ENCODE results near the gene CDC5L. TPM values are rescaled to one million over a fixed set of nuclear protein-coding genes. Genes with fewer than 3 reads are reported as not detected.

Gene CDC5L
- total RNA-seq, 1 donor from 2014 or later, result 28.1 TPM

- H3K9me3 Mint-ChIP-seq, result no peaks in the 10 kb centered on the region
- no peaks in the 10 kb centered on the region for H3K36me3 Mint-ChIP-seq (ENCODE audit: low read depth)
- H3K27me3 Mint-ChIP-seq (ENCODE audit: insufficient read depth), result peaks cover 12% of the 10 kb centered on the region
- no peaks in the 10 kb centered on the region for H3K4me1 Mint-ChIP-seq (ENCODE audit: low read depth)
- H3K4me3 Mint-ChIP-seq, result no peak overlapping the region
- intact Hi-C loops (cut with micrococcal nuclease), result loop anchor here (5.0 kb wide), 2 partner anchors 174 to 939 kb away; no protein-coding TSS in a partner anchor
- DNase-seq (ENCODE audit: low spot score), result no peak
- no peak overlapping the region for H3K27ac Mint-ChIP-seq
These were observed 90.7 kb downstream of the CDC5L start for GRCh38 chr6:44478158-44478557.

GRCh38 chr6:44478591-44479254 lies 91.2 kb downstream of the CDC5L start:
- intact Hi-C loops (cut with micrococcal nuclease), result loop anchor here (5.0 kb wide), 2 partner anchors 174 to 939 kb away; no protein-coding TSS in a partner anchor
- no peak overlapping the region for H3K4me3 Mint-ChIP-seq
- no peak for DNase-seq (ENCODE audit: low spot score)
- no peaks in the 10 kb centered on the region for H3K36me3 Mint-ChIP-seq (ENCODE audit: low read depth)
- peaks cover 15% of the 10 kb centered on the region for H3K27me3 Mint-ChIP-seq (ENCODE audit: insufficient read depth)
- no peaks in the 10 kb centered on the region for H3K9me3 Mint-ChIP-seq
- H3K4me1 Mint-ChIP-seq (ENCODE audit: low read depth), result no peaks in the 10 kb centered on the region
- H3K27ac Mint-ChIP-seq, result no peak overlapping the region

GRCh38 chr6:44480097-44480541 lies 92.6 kb downstream of the CDC5L start:
- Mint-ChIP-seq H3K27ac (no peak overlapping the region), H3K27me3 (ENCODE audit: insufficient read depth) (peaks cover 15% of the 10 kb centered on the region), H3K36me3 (ENCODE audit: low read depth) (no peaks in the 10 kb centered on the region), H3K4me3 (no peak overlapping the region), H3K9me3 (no peaks in the 10 kb centered on the region), H3K4me1 (ENCODE audit: low read depth) (no peaks in the 10 kb centered on the region)
- no peak for DNase-seq (ENCODE audit: low spot score)
- intact Hi-C loops (cut with micrococcal nuclease), result no loop called here

GRCh38 chr6:44481056-44481455 lies 93.5 kb downstream of the CDC5L start:
- Mint-ChIP-seq H3K9me3 (no peaks in the 10 kb centered on the region), H3K36me3 (ENCODE audit: low read depth) (no peaks in the 10 kb centered on the region), H3K27ac (no peak overlapping the region), H3K4me1 (ENCODE audit: low read depth) (no peaks in the 10 kb centered on the region), H3K4me3 (no peak overlapping the region), H3K27me3 (ENCODE audit: insufficient read depth) (peaks cover 15% of the 10 kb centered on the region)
- intact Hi-C loops (cut with micrococcal nuclease), result no loop called here
- no peak for DNase-seq (ENCODE audit: low spot score)

- Mint-ChIP-seq H3K4me3 (no peak overlapping the region), H3K9me3 (no peaks in the 10 kb centered on the region), H3K36me3 (ENCODE audit: low read depth) (no peaks in the 10 kb centered on the region), H3K27me3 (ENCODE audit: insufficient read depth) (peaks cover 15% of the 10 kb centered on the region), H3K27ac (no peak overlapping the region), H3K4me1 (ENCODE audit: low read depth) (no peaks in the 10 kb centered on the region)
- intact Hi-C loops (cut with micrococcal nuclease), result no loop called here
- no peak for DNase-seq (ENCODE audit: low spot score)
These were observed 94.3 kb downstream of the CDC5L start for GRCh38 chr6:44481760-44482159.

- no peak overlapping the region for H3K27ac Mint-ChIP-seq
- no peaks in the 10 kb centered on the region for H3K9me3 Mint-ChIP-seq
- peaks cover 12% of the 10 kb centered on the region for H3K27me3 Mint-ChIP-seq (ENCODE audit: insufficient read depth)
- intact Hi-C loops (cut with micrococcal nuclease), result no loop called here
- DNase-seq (ENCODE audit: low spot score), result no peak
- H3K4me1 Mint-ChIP-seq (ENCODE audit: low read depth), result no peaks in the 10 kb centered on the region
- H3K36me3 Mint-ChIP-seq (ENCODE audit: low read depth), result no peaks in the 10 kb centered on the region
- H3K4me3 Mint-ChIP-seq, result no peak overlapping the region
These were observed 98.3 kb downstream of the CDC5L start for GRCh38 chr6:44485601-44486401.

GRCh38 chr6:44487002-44487401 lies 99.5 kb downstream of the CDC5L start:
- intact Hi-C loops (cut with micrococcal nuclease), result no loop called here
- Mint-ChIP-seq H3K9me3 (no peaks in the 10 kb centered on the region), H3K4me3 (no peak overlapping the region), H3K4me1 (ENCODE audit: low read depth) (no peaks in the 10 kb centered on the region), H3K27me3 (ENCODE audit: insufficient read depth) (peaks cover 11% of the 10 kb centered on the region), H3K36me3 (ENCODE audit: low read depth) (no peaks in the 10 kb centered on the region), H3K27ac (no peak overlapping the region)
- DNase-seq (ENCODE audit: low spot score), result no peak

- DNase-seq (ENCODE audit: low spot score), result no peak
These were observed 100.1 kb downstream of the CDC5L start for GRCh38 chr6:44487586-44487985.

GRCh38 chr6:44489910-44490604 lies 102.6 kb downstream of the CDC5L start:
- Mint-ChIP-seq H3K4me1 (ENCODE audit: low read depth) (no peaks in the 10 kb centered on the region), H3K27ac (no peak overlapping the region), H3K27me3 (ENCODE audit: insufficient read depth) (peaks cover 9% of the 10 kb centered on the region), H3K9me3 (no peaks in the 10 kb centered on the region), H3K4me3 (no peak overlapping the region), H3K36me3 (ENCODE audit: low read depth) (no peaks in the 10 kb centered on the region)
- intact Hi-C loops (cut with micrococcal nuclease), result no loop called here
- DNase-seq (ENCODE audit: low spot score), result no peak

More at GRCh38 chr6:44487586-44487985, 100.1 kb downstream of the CDC5L start:
- Mint-ChIP-seq H3K4me3 (no peak overlapping the region), H3K27me3 (ENCODE audit: insufficient read depth) (peaks cover 11% of the 10 kb centered on the region), H3K27ac (no peak overlapping the region), H3K9me3 (no peaks in the 10 kb centered on the region), H3K36me3 (ENCODE audit: low read depth) (no peaks in the 10 kb centered on the region), H3K4me1 (ENCODE audit: low read depth) (no peaks in the 10 kb centered on the region)
- intact Hi-C loops (cut with micrococcal nuclease), result no loop called here

- no peaks in the 10 kb centered on the region for H3K36me3 Mint-ChIP-seq (ENCODE audit: low read depth)
These were observed 105.6 kb downstream of the CDC5L start for GRCh38 chr6:44493132-44493531.

GRCh38 chr6:44493593-44493992 lies 106.1 kb downstream of the CDC5L start:
- H3K4me1 Mint-ChIP-seq (ENCODE audit: low read depth), result no peaks in the 10 kb centered on the region
- no peak overlapping the region for H3K27ac Mint-ChIP-seq
- intact Hi-C loops (cut with micrococcal nuclease), result no loop called here

More at GRCh38 chr6:44493132-44493531, 105.6 kb downstream of the CDC5L start:
- Mint-ChIP-seq H3K4me3 (no peak overlapping the region), H3K27ac (no peak overlapping the region), H3K9me3 (no peaks in the 10 kb centered on the region), H3K4me1 (ENCODE audit: low read depth) (no peaks in the 10 kb centered on the region), H3K27me3 (ENCODE audit: insufficient read depth) (peaks cover 2% of the 10 kb centered on the region)
- DNase-seq (ENCODE audit: low spot score), result no peak
- intact Hi-C loops (cut with micrococcal nuclease), result no loop called here

GRCh38 chr6:44494011-44494501 lies 106.5 kb downstream of the CDC5L start:
- intact Hi-C loops (cut with micrococcal nuclease), result no loop called here
- peaks cover 2% of the 10 kb centered on the region for H3K27me3 Mint-ChIP-seq (ENCODE audit: insufficient read depth)
- H3K27ac Mint-ChIP-seq, result no peak overlapping the region
- H3K4me1 Mint-ChIP-seq (ENCODE audit: low read depth), result no peaks in the 10 kb centered on the region
- H3K9me3 Mint-ChIP-seq, result no peaks in the 10 kb centered on the region
- H3K36me3 Mint-ChIP-seq (ENCODE audit: low read depth), result no peaks in the 10 kb centered on the region
- DNase-seq (ENCODE audit: low spot score), result no peak
- no peak overlapping the region for H3K4me3 Mint-ChIP-seq

More at GRCh38 chr6:44493593-44493992, 106.1 kb downstream of the CDC5L start:
- no peak overlapping the region for H3K4me3 Mint-ChIP-seq
- no peaks in the 10 kb centered on the region for H3K9me3 Mint-ChIP-seq
- H3K27me3 Mint-ChIP-seq (ENCODE audit: insufficient read depth), result peaks cover 2% of the 10 kb centered on the region
- no peaks in the 10 kb centered on the region for H3K36me3 Mint-ChIP-seq (ENCODE audit: low read depth)
- no peak for DNase-seq (ENCODE audit: low spot score)
